HepG2 (cell line): ENCODE data around the gene NOS1AP.

Experiments used
- CREB1 ChIP-seq, 2 experiments: fragments of 450-650 bp in 1 of 2; IDR thresholded peaks; 2 replicates each; pipeline ENCODE4 v1.6.1; 2016 to 2017; ENCODE audit warnings: control low read depth in 1 of 2, mild to moderate bottlenecking in 1 of 2, missing compliant biosample characterization in 1 of 2, missing genetic modification characterization in 1 of 2
- CTCF ChIP-seq: sonication (generic); formaldehyde crosslinking; IDR thresholded peaks from 2 replicates; pipeline ENCODE4 v1.5.0; 2020; ENCODE audit warnings: mild to moderate bottlenecking, missing genetic modification reagents, moderate library complexity
- ESRRA ChIP-seq: sonication (generic); formaldehyde crosslinking; IDR thresholded peaks from 2 replicates; pipeline ENCODE4 v1.5.1; 2020; ENCODE audit warnings: mild to moderate bottlenecking, low read depth, missing genetic modification reagents
- ETS1 ChIP-seq: sonication (generic); formaldehyde crosslinking; IDR thresholded peaks from 2 replicates; pipeline ENCODE4 v1.4.0; 2020; ENCODE audit warnings: missing genetic modification reagents
- HCFC1 ChIP-seq: fragments of 150-350 bp; IDR thresholded peaks from 2 replicates; pipeline ENCODE4 v1.6.1; 2014; ENCODE audit warnings: low read depth, low read length
- RFX1 ChIP-seq: fragments of 450-650 bp; IDR thresholded peaks from 2 replicates; pipeline ENCODE4 v1.6.1; 2017
- ZBTB43 ChIP-seq: sonication (generic); formaldehyde crosslinking; conservative IDR thresholded peaks from 2 replicates; pipeline ENCODE4 v1.4.0; 2020; ENCODE audit warnings: missing genetic modification reagents
- ZNF704 ChIP-seq: sonication (generic); formaldehyde crosslinking; IDR thresholded peaks from 2 replicates; pipeline ENCODE4 v1.8.1; 2023; ENCODE audit warnings: mild to moderate bottlenecking, inconsistent platforms, moderate library complexity, missing genetic modification reagents, borderline replicate concordance
- ZSCAN5A ChIP-seq: sonication (generic); formaldehyde crosslinking; IDR thresholded peaks from 2 replicates; pipeline ENCODE4 v1.8.0; 2022; ENCODE audit warnings: mild to moderate bottlenecking, missing genetic modification reagents, borderline replicate concordance

GRCh38 chr1:162204823-162205155, 135.3 kb downstream of the NOS1AP start:
- TF ChIP-seq ZSCAN5A (CRISPR knock-in tag): no peak
- no peak for TF ChIP-seq HCFC1
- TF ChIP-seq ETS1 (CRISPR knock-in tag): no peak
- TF ChIP-seq ESRRA: no peak
- no peak for TF ChIP-seq RFX1
- TF ChIP-seq ZNF704 (CRISPR knock-in tag): no peak
- no peak for TF ChIP-seq CREB1 (IDR thresholded peaks at IDR 0.05)
- TF ChIP-seq CREB1 (CRISPR knock-in tag; IDR thresholded peaks at IDR 0.05): no peak
- no peak for TF ChIP-seq ZBTB43 (CRISPR knock-in tag)
- TF ChIP-seq CTCF (CRISPR knock-in tag): no peak
